Pancreas (tissue), 10 donors: ENCODE data around the gene BRSK2. TPM values are rescaled to one million over a fixed set of nuclear protein-coding genes. Genes with fewer than 3 reads are reported as not detected.

Experiments used
- ATAC-seq, 4 donors: fragments of 200-7000 bp; cut with Tn5 transposase; one replicate each; pipeline versions ENCODE4 v1.8.0 to v1.9.1; 2020; ENCODE audit warnings: mild to moderate bottlenecking in 4 of 4, moderate library complexity in 4 of 4
- DNase-seq, 6 donors: peaks; one replicate each; pipeline ENCODE4 v3.0.0-alpha.2; 2020
- FAIRE-seq: peaks from 2 replicates; lab custom pipeline; 2012; peaks lifted over from hg19 to GRCh38; lab: Jason Lieb, UNC
- H3K27ac ChIP-seq, 4 donors: fragments of 200-600 bp; sonication (generic); 1 replicate in 3 of 4; 2 replicates in 1 of 4; pipeline versions ENCODE4 v1.5.0 to v1.8.0; 2020
- H3K27me3 ChIP-seq, 4 donors: fragments of 200-600 bp; one replicate each; pipeline ENCODE4 v1.8.0; 2021
- H3K36me3 ChIP-seq, 3 donors: fragments of 200-600 bp; sonication (generic) in 1 of 3; one replicate each; pipeline versions ENCODE4 v1.5.0 to v1.8.0; 2020 to 2021
- H3K4me1 ChIP-seq, 3 donors: fragments of 200-600 bp; one replicate each; pipeline ENCODE4 v1.8.0; 2021
- H3K4me3 ChIP-seq, 4 donors: fragments of 200-600 bp; sonication (generic) in 2 of 4; one replicate each; pipeline versions ENCODE4 v1.5.0 to v1.8.0; 2020 to 2021
- H3K9me3 ChIP-seq, 4 donors: fragments of 200-600 bp; one replicate each; pipeline ENCODE4 v1.8.0; 2021
- CTCF ChIP-seq, 4 donors: fragments of 200-600 bp; sonication (generic) in 3 of 4; IDR thresholded peaks; one replicate each; pipeline versions ENCODE4 v1.5.0 to v1.8.0; 2021; ENCODE audit warnings: antibody characterized with exemption in 4 of 4
- WGBS, 2 donors: extraction: QIAGEN DNeasy Blood & Tissue Kit; methylation state at CpG; one replicate each; pipeline ENCODE4 v1.1.7; 2013; 5-methylcytosine and 5-hydroxymethylcytosine counted together
- intact Hi-C, 3 donors: fragments of 100-400 bp; cut with DNase I; formaldehyde crosslinking; loops; one replicate each; pipeline versions ENCODE4 v1.11.1 to v1.14.2; 2022
- polyA plus RNA-seq, 2 donors: library from polyadenylated mRNA; stranded (reverse); fragments of 200-250 nt; gene quantifications; one replicate each; pipeline ENCODE4 v1.2.3, GENCODE V29; 2013
- total RNA-seq, 6 donors: library from RNA; stranded (reverse); fragmentation: NEBNext Ultra II Directional in 4 of 6; extraction: Animal tissue kit (Norgen Biotek cat#: 25700) in 4 of 6; gene quantifications; one replicate each; pipeline versions ENCODE4 v1.2.1 to v1.2.4, GENCODE V29; 2021 to 2023
- donor health status: healthy with polysubstance abuse.
- donor health status: DM: no; HTN: no; CAD: no; lungs with moderate emphysema.
- donor health status: DM: no; HTN: no; CAD: no.
- donor health status: control.
- donor health status: control.
- donor health status: Bipolar disorder and iron deficiency.
- donor health status: DM: yes; HTN: yes; CAD: no.
- donor health status: DM: no; HTN: no; CAD: no.
- donor health status: DM: no; HTN: no; CAD: no.
- donor health status: DM: yes; HTN: yes; CAD: no.

The BRSK2 gene
- total and polyA plus RNA-seq, 8 donors = 44.2 to 215 (median 70.9) TPM

DNA sequence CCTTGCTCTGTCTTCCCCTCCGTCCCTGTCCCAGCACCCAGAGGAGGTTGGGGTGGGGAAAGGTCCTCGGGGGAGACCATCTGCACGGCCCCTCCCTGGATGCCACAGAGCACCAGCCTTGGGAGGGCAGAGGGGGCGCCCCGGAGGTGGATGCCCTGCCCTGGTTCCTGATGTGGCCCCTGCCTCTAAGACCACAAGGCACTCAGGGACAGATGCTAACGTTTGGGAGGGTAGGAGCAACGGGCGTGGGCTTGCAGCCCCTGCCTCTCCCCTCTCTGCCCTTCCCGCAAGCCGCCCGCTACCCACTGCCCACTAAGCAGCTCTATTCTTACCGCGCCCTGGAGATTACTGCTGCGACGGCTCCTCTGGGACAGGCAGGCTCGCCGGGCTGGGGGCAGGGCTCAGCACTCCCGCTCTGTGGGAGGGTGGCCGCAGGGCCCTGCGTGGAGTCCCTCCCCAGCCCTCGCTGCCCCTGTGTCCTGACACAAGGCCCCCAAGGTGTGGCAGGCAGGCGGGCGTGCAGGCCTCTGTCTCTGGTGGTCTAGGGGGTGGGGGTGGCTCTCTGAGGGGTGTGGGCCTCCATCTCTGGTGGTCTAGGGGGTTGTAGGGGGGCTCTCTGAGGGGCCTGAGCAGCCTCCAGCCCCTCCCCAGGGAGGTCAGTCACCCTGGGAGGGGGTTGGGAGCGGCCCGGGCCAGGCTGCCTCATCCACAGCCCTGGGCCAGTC is 14.9 kb downstream of the BRSK2 start:
- intact Hi-C loops = loop anchor here in 1 of 3 donors (5.0 kb wide), 1 partner anchor 48 kb away; no protein-coding TSS in a partner anchor
- DNase-seq = peak in 1 of 6 donors; percentile 68
- no peak for ATAC-seq
- H3K36me3 ChIP-seq = no peaks in the 10 kb centered on the region
- WGBS, 2 donors = 80 to 83% methylated on average over 25 of the region's 25 CpGs
- H3K4me1 ChIP-seq = peaks cover 10 to 21% (median 17%) of the 10 kb centered on the region in 3 donors
- no peak for FAIRE-seq
- no peak overlapping the region for H3K27ac ChIP-seq
- H3K27me3 ChIP-seq = no peaks in the 10 kb centered on the region
- no peak overlapping the region for H3K4me3 ChIP-seq
- H3K9me3 ChIP-seq = no peaks in the 10 kb centered on the region
- no peak for TF ChIP-seq CTCF (IDR thresholded peaks at IDR 0.05)

DNA sequence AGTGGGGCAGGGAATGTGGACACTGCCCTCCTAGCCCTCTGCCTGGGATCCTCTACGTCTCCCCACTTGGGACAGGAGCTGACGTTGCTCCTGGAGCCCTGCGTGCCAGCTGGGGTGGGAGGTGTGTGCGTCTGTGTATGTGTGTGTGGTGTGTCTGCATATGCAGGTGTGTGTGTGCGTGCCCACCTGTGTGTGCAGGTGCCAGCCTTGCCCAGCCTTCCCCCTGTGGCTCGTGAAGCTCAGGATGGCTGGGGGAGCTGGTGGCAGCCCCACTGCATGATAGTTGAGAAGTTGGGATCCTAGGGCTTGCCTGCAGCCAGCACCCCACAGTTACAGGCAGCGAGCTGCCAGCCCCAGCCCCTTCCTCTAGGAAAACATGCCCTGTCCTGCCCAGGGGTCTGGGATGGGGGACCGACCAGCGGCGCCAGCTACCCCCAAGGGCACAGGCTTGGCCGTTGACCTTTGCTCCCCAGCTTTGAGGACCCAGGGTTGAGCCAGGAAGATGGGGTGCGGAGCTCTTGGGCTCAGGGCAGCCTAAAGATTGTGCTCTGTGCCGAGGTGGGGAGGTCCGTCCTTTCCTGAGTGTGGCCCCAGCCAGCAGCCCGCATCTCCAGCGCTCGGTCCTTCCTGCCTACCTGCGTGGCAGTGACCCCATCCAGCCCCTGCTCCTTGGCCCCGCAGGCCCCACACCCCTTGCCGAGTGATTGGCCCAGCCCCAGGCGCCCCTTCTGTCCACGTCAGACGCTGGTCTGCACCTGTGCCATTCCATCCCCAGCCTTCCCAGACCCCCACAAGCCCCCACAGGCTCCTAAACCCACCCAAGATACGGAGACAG is 15.7 kb downstream of the BRSK2 start:
- FAIRE-seq (no peak), ATAC-seq (no peak), DNase-seq (peak in 1 of 6 donors; percentile 62)
- TF ChIP-seq CTCF (IDR thresholded peaks at IDR 0.05) = no peak
- WGBS, 2 donors = 86 to 87% methylated on average over 24 of the region's 24 CpGs
- Histone ChIP-seq H3K4me1 (peaks cover 10 to 21% (median 17%) of the 10 kb centered on the region in 3 donors), H3K4me3 (no peak overlapping the region), H3K27ac (no peak overlapping the region), H3K27me3 (no peaks in the 10 kb centered on the region), H3K9me3 (no peaks in the 10 kb centered on the region), H3K36me3 (no peaks in the 10 kb centered on the region)
- intact Hi-C loops = no loop called here

- FAIRE-seq = no peak
- Histone ChIP-seq H3K27ac (no peak overlapping the region), H3K36me3 (no peaks in the 10 kb centered on the region), H3K27me3 (no peaks in the 10 kb centered on the region), H3K4me1 (peaks cover 10 to 20% (median 12%) of the 10 kb centered on the region in 3 donors), H3K9me3 (no peaks in the 10 kb centered on the region), H3K4me3 (no peak overlapping the region)
- peak in 1 of 6 donors; percentile 73 for DNase-seq
- TF ChIP-seq CTCF (IDR thresholded peaks at IDR 0.05) = no peak
- intact Hi-C loops = no loop called here
- ATAC-seq = no peak
- WGBS, 2 donors = 83 to 84% methylated on average over 31 of the region's 31 CpGs
These were observed 17.1 kb downstream of the BRSK2 start for GRCh38 chr11:1406571-1407485.

- peak in 1 of 4 donors; percentile 20 for ATAC-seq
- Histone ChIP-seq H3K4me1 (peaks cover 10 to 22% (median 12%) of the 10 kb centered on the region in 3 donors), H3K4me3 (no peak overlapping the region), H3K9me3 (no peaks in the 10 kb centered on the region), H3K27me3 (no peaks in the 10 kb centered on the region), H3K27ac (no peak overlapping the region), H3K36me3 (no peaks in the 10 kb centered on the region)
- peak in 4 of 6 donors; percentile 56 to 73 (median 58) for DNase-seq
- intact Hi-C loops = no loop called here
- WGBS, 2 donors = 34 to 56% methylated on average over 8 of the region's 8 CpGs
- TF ChIP-seq CTCF (IDR thresholded peaks at IDR 0.05) = no peak
- no peak for FAIRE-seq
These were observed 17.9 kb downstream of the BRSK2 start for GRCh38 chr11:1407668-1408067.
